K562 (cell line): ENCODE results near the gene DTL. TPM values are rescaled to one million over a fixed set of nuclear protein-coding genes. Genes with fewer than 3 reads are reported as not detected.
A peak's percentile ranks its signal among the peaks of the same experiment; 100 is the strongest.

Experiments used
- BHLHE40 ChIP-seq: IDR thresholded peaks from 2 replicates; pipeline ENCODE4 v1.6.1; 2011; ENCODE audit warnings: low read length, improper control_type of control experiment
- BRD9 ChIP-seq: fragments of 450-650 bp; IDR thresholded peaks from 2 replicates; pipeline ENCODE4 v1.6.1; 2018; ENCODE audit warnings: low read depth; ENCODE audit not compliant: partially characterized antibody
- DIDO1 ChIP-seq: fragments of 450-650 bp; IDR thresholded peaks from 2 replicates; pipeline ENCODE4 v1.6.1; 2016; ENCODE audit warnings: low read depth, missing biosample characterization, missing genetic modification characterization
- EP400 ChIP-seq: fragments of 450-650 bp; IDR thresholded peaks from 2 replicates; pipeline ENCODE4 v1.6.1; 2017; ENCODE audit warnings: antibody characterized with exemption, mild to moderate bottlenecking, moderate library complexity
- FOSL1 ChIP-seq: fragments of 200-800 bp; sonication (Bioruptor generic); conservative IDR thresholded peaks from 2 replicates; pipeline ENCODE4 v1.6.1; 2016; ENCODE audit warnings: missing genetic modification characterization, missing compliant biosample characterization
- FOXM1 ChIP-seq, 2 experiments: fragments of 450-650 bp in 1 of 2; sonication (generic) in 1 of 2; formaldehyde crosslinking in 1 of 2; IDR thresholded peaks; 2 replicates each; pipeline versions ENCODE4 v1.6.1 to v1.9.0; 2017 to 2022; ENCODE audit warnings: low read depth in 2 of 2, mild to moderate bottlenecking in 2 of 2, missing genetic modification reagents in 1 of 2, moderate library complexity in 1 of 2
- GABPA ChIP-seq: fragments of 200-800 bp; sonication (Bioruptor generic); conservative IDR thresholded peaks from 2 replicates; pipeline ENCODE4 v1.6.1; 2016; ENCODE audit warnings: low read depth, missing genetic modification characterization, missing compliant biosample characterization
- HIVEP1 ChIP-seq: fragments of 250-450 bp; sonication (Bioruptor Pico); IDR thresholded peaks from 2 replicates; pipeline ENCODE4 v1.4.0; 2020; ENCODE audit warnings: mild to moderate bottlenecking
- ID3 ChIP-seq, 2 experiments: fragments of 250-450 bp in 1 of 2; fragments of 450-650 bp in 1 of 2; sonication (Bioruptor Pico) in 1 of 2; IDR thresholded peaks; 2 replicates each; pipeline versions ENCODE4 v1.6.1 to v1.8.0; 2016 to 2021; ENCODE audit warnings: mild to moderate bottlenecking in 2 of 2, moderate library complexity in 2 of 2, missing compliant biosample characterization in 1 of 2, missing genetic modification characterization in 1 of 2
- NBN ChIP-seq: fragments of 450-650 bp; IDR thresholded peaks from 2 replicates; pipeline ENCODE4 v1.6.1; 2016; ENCODE audit warnings: low read depth, mild to moderate bottlenecking
- NFATC3 ChIP-seq: fragments of 450-650 bp; IDR thresholded peaks from 2 replicates; pipeline ENCODE4 v1.6.1; 2017; ENCODE audit warnings: mild to moderate bottlenecking
- NKRF ChIP-seq: fragments of 450-650 bp; IDR thresholded peaks from 2 replicates; pipeline ENCODE4 v1.6.1; 2016; ENCODE audit warnings: borderline replicate concordance
- NR2C2 ChIP-seq, 2 experiments: fragments of 200-800 bp in 1 of 2; sonication (Bioruptor generic) in 1 of 2; sonication (generic) in 1 of 2; formaldehyde crosslinking in 1 of 2; IDR thresholded peaks; 2 replicates each; pipeline versions ENCODE4 v1.6.1 to v1.8.0; 2016 to 2022; ENCODE audit warnings: mild to moderate bottlenecking in 1 of 2, missing compliant biosample characterization in 1 of 2, missing genetic modification characterization in 1 of 2, missing genetic modification reagents in 1 of 2
- OTX1 ChIP-seq: fragments of 450-650 bp; formaldehyde crosslinking; IDR thresholded peaks from 2 replicates; pipeline ENCODE4 v1.4.0; 2022; ENCODE audit warnings: mild to moderate bottlenecking
- SIX5 ChIP-seq, 2 experiments: IDR thresholded peaks; 2 replicates each; pipeline ENCODE4 v1.6.1; 2011; ENCODE audit warnings: low read length in 2 of 2, borderline replicate concordance in 1 of 2, low read depth in 1 of 2, mild to moderate bottlenecking in 1 of 2, moderate library complexity in 1 of 2; ENCODE audit not compliant: insufficient read depth in 1 of 2
- SMARCC2 ChIP-seq: fragments of 450-650 bp; IDR thresholded peaks from 2 replicates; pipeline ENCODE4 v1.6.1; 2017; ENCODE audit warnings: antibody characterized with exemption, moderate library complexity, mild to moderate bottlenecking, low read depth
- ZNF197 ChIP-seq: fragments of 200-800 bp; sonication (Bioruptor generic); IDR thresholded peaks from 2 replicates; pipeline ENCODE4 v1.6.1; 2016; ENCODE audit warnings: low read depth, missing genetic modification characterization, missing compliant biosample characterization
- ZNF444 ChIP-seq: fragments of 250-450 bp; sonication (Bioruptor Pico); IDR thresholded peaks from 2 replicates; pipeline ENCODE4 v1.4.0; 2020; ENCODE audit warnings: mild to moderate bottlenecking, moderate library complexity
- ZNF518B ChIP-seq: fragments of 250-450 bp; sonication (Bioruptor Pico); IDR thresholded peaks from 2 replicates; pipeline ENCODE4 v1.5.0; 2021; ENCODE audit warnings: mild to moderate bottlenecking, moderate library complexity
- polyA plus RNA-seq, 8 experiments: library from polyadenylated mRNA; depleted of rRNA in 4 of 8; stranded (reverse) in 5 of 8; unstranded in 3 of 8; fragments of >200 nt; fragmentation: Nextera tagmentation in 2 of 8; fragmentation: Illumina TruSeq in 1 of 8; extraction: Ambion mirVana in 2 of 8; extraction: Trizol in 1 of 8; gene quantifications; 2 replicates each; pipeline versions ENCODE4 v1.2.1 to v1.2.3, GENCODE V29; 2011 to 2014; ENCODE audit warnings: inconsistent platforms in 1 of 8, missing spikeins in 1 of 8
- total RNA-seq, 7 experiments: library from RNA; depleted of rRNA in 6 of 7; stranded (reverse); fragments of >200 nt in 6 of 7; fragmentation: Illumina TruSeq in 2 of 7; extraction: Trizol in 2 of 7; gene quantifications; 2 replicates each; pipeline versions ENCODE4 v1.2.1 to v1.2.3, GENCODE V29; 2011 to 2021; ENCODE audit warnings: low replicate concordance in 1 of 7

The DTL gene
- total and polyA plus RNA-seq, 9 of the 15 experiments (the other 6 are each of a cell fraction or from before 2014, with no cell fraction given) = 38.3 to 81.0 (median 63.2) TPM

DNA sequence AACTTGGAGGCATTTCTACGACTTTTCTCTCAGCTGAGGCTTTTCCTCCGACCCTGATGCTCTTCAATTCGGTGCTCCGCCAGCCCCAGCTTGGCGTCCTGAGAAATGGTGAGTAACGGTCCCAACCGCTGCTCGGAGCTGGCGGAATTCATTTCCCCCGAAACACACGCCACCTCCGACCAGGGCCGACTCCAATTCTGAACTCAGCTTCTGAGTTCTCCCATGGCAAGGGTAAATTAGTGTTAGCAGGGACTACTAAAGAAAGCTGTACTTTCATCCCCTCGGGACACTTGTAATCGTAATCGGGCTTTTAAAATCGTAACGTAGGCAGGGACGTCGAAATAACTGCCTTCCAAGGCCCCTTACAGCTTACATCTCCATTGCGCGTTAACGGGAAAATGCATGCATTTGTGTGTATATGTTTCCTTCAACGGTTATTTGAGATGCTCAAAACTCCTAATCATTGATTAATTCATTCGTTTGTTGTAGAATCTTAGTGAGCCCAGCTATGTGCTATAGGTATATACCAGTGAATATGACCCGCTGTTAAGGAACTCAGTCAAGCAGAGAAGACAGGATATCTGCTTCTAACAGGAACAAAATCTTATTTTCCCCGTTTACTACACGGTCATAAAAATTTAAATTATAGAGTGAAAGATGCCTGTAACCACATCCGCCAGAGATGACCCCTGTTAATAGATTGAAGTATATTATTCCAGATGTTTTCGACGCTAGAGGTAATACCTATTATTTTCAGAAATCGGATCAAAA lies 472 bp downstream of the DTL start (continued):
- TF ChIP-seq ZNF518B (no peak), BRD9 (peak; percentile 60), EP400 (no peak), SMARCC2 (peak; percentile 38; the same call in 1 of the 2 replicates), BHLHE40 (no peak), DIDO1 (tag) (0 out of 2 replicates have a peak, but pooled peaks have one; percentile 20), NR2C2 (CRISPR knock-in tag; IDR thresholded peaks at IDR 0.05) (peak; percentile 54; the same call in 1 of the 2 replicates), NR2C2 (tag; IDR thresholded peaks at IDR 0.05) (no peak), NKRF (peak; percentile 31), ZNF197 (no peak), ID3 (CRISPR knock-in tag; IDR thresholded peaks at IDR 0.05) (no peak), ID3 (tag; IDR thresholded peaks at IDR 0.05) (peak; percentile 36; the same call in 1 of the 2 replicates), FOSL1 (0 out of 2 replicates have a peak, but pooled peaks have one; percentile 2), HIVEP1 (CRISPR knock-in tag) (peak; percentile 40; the same call in 1 of the 2 replicates), OTX1 (no peak), GABPA (tag) (peak; percentile 57; the same call in 1 of the 2 replicates), NBN (no peak; the same call in 1 of the 2 replicates), ZNF444 (CRISPR knock-in tag) (no peak), SIX5 (IDR thresholded peaks at IDR 0.05; ENCODE audit: borderline replicate concordance in 1 of 2, insufficient read depth in 1 of 2, low read depth in 1 of 2, low read length in 2 of 2) (no peak), NFATC3 (0 out of 2 replicates have a peak, but pooled peaks have one; percentile 11), FOXM1 (IDR thresholded peaks at IDR 0.05; ENCODE audit: low read depth) (peak; percentile 91), FOXM1 (CRISPR knock-in tag; IDR thresholded peaks at IDR 0.05; ENCODE audit: low read depth) (no peak)
